H1 (cell line): ENCODE results near the gene CLEC18B. TPM values are rescaled to one million over a fixed set of nuclear protein-coding genes. Genes with fewer than 3 reads are reported as not detected.
"Not testable (repeated sequence)": the region's sequence is repeated elsewhere in the genome, so short reads cannot be mapped to it uniquely, and the experiment has no call there.

ENCODE experiments used
- CTCF ChIA-PET: fragments of 300-600 bp; sonication (Branson Sonifier 250); formaldehyde crosslinking; loops from one replicate; lab custom pipeline; 2021; ENCODE audit not compliant: partially characterized antibody; lab: Charles Lee
- POLR2A ChIA-PET: fragments of 300-600 bp; sonication (Branson Sonifier 250); formaldehyde crosslinking; loops from one replicate; lab custom pipeline; 2021; ENCODE audit warnings: inconsistent platforms; ENCODE audit not compliant: partially characterized antibody; lab: Charles Lee
- DNase-seq, 2 experiments: peaks; one replicate each; pipeline versions ENCODE4 v3.0.0 to v3.0.0-alpha.2; 2010 to 2022; ENCODE audit warnings: low spot score in 2 of 2, low read depth in 1 of 2, mixed read lengths in 1 of 2
- FAIRE-seq: peaks from 2 replicates; lab custom pipeline; 2011; peaks lifted over from hg19 to GRCh38; lab: Jason Lieb, UNC
- H2AFZ ChIP-seq: 2 replicates; pipeline ENCODE4 v1.8.1; 2012; ENCODE audit warnings: low read length, inconsistent platforms
- H2AK5ac ChIP-seq: 2 replicates; pipeline ENCODE4 v1.6.1; 2013; ENCODE audit warnings: low read depth, low read length
- H2BK120ac ChIP-seq: replicated peaks from 2 replicates; pipeline ENCODE3; 2013; ENCODE audit warnings: low read depth, low read length, inconsistent platforms
- H2BK12ac ChIP-seq: 2 replicates; pipeline ENCODE4 v1.6.1; 2013; ENCODE audit warnings: low read depth, low read length
- H2BK15ac ChIP-seq: 2 replicates; pipeline ENCODE4 v1.6.1; 2013; ENCODE audit warnings: low read length
- H2BK20ac ChIP-seq: 2 replicates; pipeline ENCODE4 v1.6.1; 2013; ENCODE audit warnings: low read length
- H2BK5ac ChIP-seq: 2 replicates; pipeline ENCODE4 v1.6.1; 2013; ENCODE audit warnings: low read depth, low read length
- H3K14ac ChIP-seq: 2 replicates; pipeline ENCODE4 v1.6.1; 2013; ENCODE audit warnings: inconsistent platforms; ENCODE audit not compliant: insufficient read length
- H3K18ac ChIP-seq: 2 replicates; pipeline ENCODE4 v1.6.1; 2013; ENCODE audit warnings: low read length; ENCODE audit errors: extremely low read depth
- H3K23ac ChIP-seq: 2 replicates; pipeline ENCODE4 v1.6.1; 2013; ENCODE audit warnings: inconsistent platforms; ENCODE audit not compliant: insufficient read length
- H3K23me2 ChIP-seq: 2 replicates; pipeline ENCODE4 v1.6.1; 2013; ENCODE audit warnings: low read depth, low read length
- H3K27ac ChIP-seq: 2 replicates; pipeline ENCODE4 v1.6.1; 2011; ENCODE audit warnings: low read depth, low read length, inconsistent platforms
- H3K27me3 ChIP-seq, 4 experiments: replicated peaks in 1 of 4; 1 replicate in 1 of 4; 2 replicates in 3 of 4; pipeline versions ENCODE4 v1.6.1 to v1.8.1; 2011 to 2013; ENCODE audit warnings: low read length in 3 of 4, mild to moderate bottlenecking in 3 of 4, inconsistent platforms in 2 of 4, mixed read lengths in 2 of 4, moderate library complexity in 1 of 4; ENCODE audit not compliant: control insufficient read depth in 3 of 4, insufficient read depth in 3 of 4; ENCODE audit errors: extremely low read depth in 1 of 4
- H3K36me3 ChIP-seq, 4 experiments: 2 replicates each; pipeline versions ENCODE4 v1.6.1 to v1.8.1; 2011 to 2013; ENCODE audit warnings: mild to moderate bottlenecking in 4 of 4, low read length in 3 of 4, moderate library complexity in 2 of 4, control low read depth in 1 of 4, inconsistent platforms in 1 of 4; ENCODE audit not compliant: insufficient read depth in 4 of 4, control insufficient read depth in 2 of 4
- H3K4ac ChIP-seq: replicated peaks from 2 replicates; pipeline ENCODE3; 2013; ENCODE audit warnings: low read length, low read depth, mixed read lengths, inconsistent platforms; ENCODE audit not compliant: insufficient read length
- H3K4me1 ChIP-seq, 4 experiments: replicated peaks in 1 of 4; 1 replicate in 1 of 4; 2 replicates in 3 of 4; pipeline versions ENCODE4 v1.6.1 to v1.8.1; 2011 to 2013; ENCODE audit warnings: low read length in 3 of 4, inconsistent platforms in 2 of 4, mixed read lengths in 1 of 4; ENCODE audit not compliant: insufficient read depth in 4 of 4, control insufficient read depth in 3 of 4
- H3K4me2 ChIP-seq, 2 experiments: 2 replicates each; pipeline versions ENCODE4 v1.6.1 to v1.8.1; 2011 to 2013; ENCODE audit warnings: low read depth in 2 of 2, low read length in 2 of 2, control low read depth in 1 of 2, inconsistent platforms in 1 of 2, mild to moderate bottlenecking in 1 of 2; ENCODE audit not compliant: insufficient read depth in 1 of 2
- H3K4me3 ChIP-seq, 4 experiments: fragments of 200-600, 300-600 bp in 1 of 4; sonication (generic), shearing (Covaris generic), sonication (Bioruptor Twin) in 1 of 4; 2 replicates each; pipeline versions ENCODE4 v1.5.1 to v1.8.1; 2011 to 2016; ENCODE audit warnings: low read length in 4 of 4, low read depth in 3 of 4, control low read depth in 2 of 4, inconsistent platforms in 2 of 4, mild to moderate bottlenecking in 2 of 4, mixed read lengths in 1 of 4, moderate library complexity in 1 of 4; ENCODE audit not compliant: insufficient read depth in 2 of 4; ENCODE audit errors: extremely low read depth in 1 of 4
- H3K56ac ChIP-seq: replicated peaks from 2 replicates; pipeline ENCODE3; 2013; ENCODE audit warnings: low read depth, mild to moderate bottlenecking, mixed read lengths, low read length, inconsistent platforms; ENCODE audit not compliant: insufficient read length
- H3K79me1 ChIP-seq: 2 replicates; pipeline ENCODE4 v1.6.1; 2013; ENCODE audit warnings: low read depth, low read length, control low read depth
- H3K79me2 ChIP-seq, 2 experiments: 2 replicates each; pipeline versions ENCODE4 v1.6.1 to v1.8.1; 2012 to 2013; ENCODE audit warnings: low read length in 2 of 2, mild to moderate bottlenecking in 2 of 2, inconsistent platforms in 1 of 2; ENCODE audit not compliant: insufficient read depth in 2 of 2, control insufficient read depth in 1 of 2
- H3K9ac ChIP-seq, 4 experiments: replicated peaks in 1 of 4; 1 replicate in 1 of 4; 2 replicates in 3 of 4; pipeline versions ENCODE4 v1.6.1 to v1.8.1; 2011 to 2013; ENCODE audit warnings: low read depth in 3 of 4, low read length in 3 of 4, control low read depth in 2 of 4, mild to moderate bottlenecking in 2 of 4, moderate library complexity in 2 of 4, inconsistent platforms in 1 of 4; ENCODE audit errors: extremely low read depth in 1 of 4
- H3K9me3 ChIP-seq, 2 experiments: 2 replicates each; pipeline versions ENCODE4 v1.6.1 to v1.8.1; 2012 to 2013; ENCODE audit warnings: mild to moderate bottlenecking in 2 of 2, moderate library complexity in 2 of 2, control low read depth in 1 of 2, inconsistent platforms in 1 of 2, low read depth in 1 of 2, low read length in 1 of 2, mixed read lengths in 1 of 2; ENCODE audit not compliant: insufficient read depth in 2 of 2
- H4K20me1 ChIP-seq, 2 experiments: replicated peaks in 1 of 2; 2 replicates each; pipeline versions ENCODE3 to v1.8.1; 2011 to 2013; ENCODE audit warnings: inconsistent platforms in 2 of 2, low read length in 2 of 2, mild to moderate bottlenecking in 1 of 2; ENCODE audit not compliant: insufficient read depth in 2 of 2, control insufficient read depth in 1 of 2
- H4K5ac ChIP-seq: 2 replicates; pipeline ENCODE4 v1.6.1; 2013; ENCODE audit warnings: low read length, low read depth, mixed read lengths, inconsistent platforms; ENCODE audit not compliant: insufficient read length
- H4K8ac ChIP-seq: 2 replicates; pipeline ENCODE4 v1.8.0; 2013; ENCODE audit warnings: mild to moderate bottlenecking, moderate library complexity, low read length, inconsistent platforms; ENCODE audit not compliant: insufficient read depth; ENCODE audit errors: extremely low read depth
- H4K91ac ChIP-seq: replicated peaks from 2 replicates; pipeline ENCODE3; 2013; ENCODE audit warnings: low read length, mixed read lengths, inconsistent platforms; ENCODE audit not compliant: insufficient read length
- WGBS, 2 experiments: shearing (Covaris generic) in 1 of 2; methylation state at CpG; one replicate each; pipeline versions ENCODE4 v1.1.6 to v1.1.7; 2013 to 2015; ENCODE audit warnings: low lambda C conversion rate in 2 of 2, mixed read lengths in 2 of 2, inconsistent platforms in 1 of 2, low coverage in 1 of 2, missing lambda C conversion rate in 1 of 2; ENCODE audit not compliant: insufficient replicate concordance in 2 of 2, insufficient coverage in 1 of 2, insufficient read length in 1 of 2; ENCODE audit errors: extremely low coverage in 1 of 2, missing lambda C conversion rate in 1 of 2; 5-methylcytosine and 5-hydroxymethylcytosine counted together
- polyA plus RNA-seq, 7 experiments: library from polyadenylated mRNA; depleted of rRNA in 3 of 7; stranded (reverse) in 5 of 7; unstranded in 2 of 7; fragments of >200 nt in 5 of 7; fragments of 200-250 nt in 2 of 7; gene quantifications; 1 replicate in 5 of 7; 2 replicates in 1 of 7; 4 replicates in 1 of 7; pipeline versions ENCODE4 v1.2.1 to v1.2.3, GENCODE V29; 2011 to 2013; ENCODE audit warnings: missing spikeins in 2 of 7, mixed read lengths in 2 of 7
- small RNA-seq: library from polyadenylated mRNA; stranded (forward); fragments of <200 nt; extraction: miRNeasy Mini kit (QIAGEN cat#:217004); gene quantifications from one replicate; pipeline ENCODE3, GENCODE V24; 2013; ENCODE audit not compliant: insufficient read depth
- total RNA-seq: library from RNA; stranded (reverse); fragmentation: NEBNext Ultra II Directional; extraction: Animal tissue kit (Norgen Biotek cat#: 25700); gene quantifications from 2 replicates; pipeline ENCODE4 v1.2.1, GENCODE V29; 2021

CLEC18B gene
- total and polyA plus RNA-seq, 2 of the 8 experiments (the other 6 are each of a cell fraction or from before 2014, with no cell fraction given) = 0.11 TPM; not detected in 1

- H3K9me3 ChIP-seq, H2BK20ac ChIP-seq, H3K18ac ChIP-seq, H4K8ac ChIP-seq, H3K27me3 ChIP-seq, H3K4me2 ChIP-seq, H3K56ac ChIP-seq, H3K9ac ChIP-seq, H3K23ac ChIP-seq, H3K4me3 ChIP-seq, H3K4me1 ChIP-seq, H2AK5ac ChIP-seq, H3K23me2 ChIP-seq, DNase-seq, H4K5ac ChIP-seq, H4K91ac ChIP-seq, H3K4ac ChIP-seq, H4K20me1 ChIP-seq, FAIRE-seq, H2BK120ac ChIP-seq, H2BK15ac ChIP-seq, H3K14ac ChIP-seq, H2BK5ac ChIP-seq, H2BK12ac ChIP-seq, H2AFZ ChIP-seq, POLR2A ChIA-PET, H3K27ac ChIP-seq: not testable (repeated sequence)
- WGBS, 2 experiments = 90% methylated on average over 9 of the region's 15 CpGs; no CpG with 5 or more reads in 1 of the 2 experiments
- peaks cover 0 to 37% of the 10 kb centered on the region in 2 experiments; a peak in 2 of 4 replicates for H3K79me2 ChIP-seq
- peaks cover 0 to 16% (median 10%) of the 10 kb centered on the region in 4 experiments; a peak in 5 of 8 replicates for H3K36me3 ChIP-seq
- H3K79me1 ChIP-seq = peaks cover 11% of the 10 kb centered on the region; the same call in 1 of the 2 replicates
- CTCF ChIA-PET = interaction anchor here (1.2 kb wide), 1 partner anchor 54 kb away, joined by 3 read pairs; no protein-coding TSS in a partner anchor
Observed at GRCh38 chr16:74361646-74362610, 59.4 kb downstream of the CLEC18B start.

Small RNA genes within 50 kb of the gene (small RNA-seq; reads per million reads assigned to genes)
- gene AC009053.4 (not detected), gene RF00019 (not detected), gene RNU6-237P (not detected)

Other genes starting within 250 kb of the CLEC18B start
- gene PSMD7, start 124.7 kb downstream of the CLEC18B start, total RNA-seq = 148 and 153 TPM in 2 replicates
- 72.0 and 91.1 TPM in 2 replicates for gene PSMD7, start 124.7 kb downstream of the CLEC18B start, polyA plus RNA-seq (2011; rRNA removed)
- gene NPIPB15, start 45.2 kb downstream of the CLEC18B start, total RNA-seq = 0.71 and 0.82 TPM in 2 replicates
- 0.71 and 0.80 TPM in 2 replicates for gene NPIPB15, start 45.2 kb downstream of the CLEC18B start, polyA plus RNA-seq (2011; rRNA removed)
- 137 and 139 TPM in 2 replicates for gene GLG1, start 185.6 kb upstream of the CLEC18B start, total RNA-seq
- gene GLG1, start 185.6 kb upstream of the CLEC18B start, polyA plus RNA-seq (2011; rRNA removed) = 51.6 and 53.4 TPM in 2 replicates
- 114 and 123 TPM in 2 replicates for gene RFWD3, start 245.4 kb upstream of the CLEC18B start, total RNA-seq
- gene RFWD3, start 245.4 kb upstream of the CLEC18B start, polyA plus RNA-seq (2011; rRNA removed) = 56.9 and 67.1 TPM in 2 replicates